ENCODE measurements around the gene CEMIP.

- no peak for TF ChIP-seq CTCF (IDR thresholded peaks at IDR 0.05)
- TF ChIP-seq POLR2A (IDR thresholded peaks at IDR 0.05), result no peak
Measured at GRCh38 chr15:80931721-80932512, 152.7 kb downstream of the CEMIP start.
